HUES64 (cell line): ENCODE results near the gene EEF2KMT. TPM values are rescaled to one million over a fixed set of nuclear protein-coding genes. Genes with fewer than 3 reads are reported as not detected.
"Not testable (repeated sequence)": the region's sequence is repeated elsewhere in the genome, so short reads cannot be mapped to it uniquely, and the experiment has no call there.

ENCODE experiments used
- H3K27ac ChIP-seq: 2 replicates; pipeline ENCODE4 v1.7.0; 2013; ENCODE audit warnings: low read depth, low read length, inconsistent platforms
- H3K27me3 ChIP-seq: 2 replicates; pipeline ENCODE4 v1.6.1; 2013; ENCODE audit warnings: mild to moderate bottlenecking, low read length; ENCODE audit not compliant: insufficient read depth
- H3K36me3 ChIP-seq: 2 replicates; pipeline ENCODE4 v1.6.1; 2013; ENCODE audit warnings: mild to moderate bottlenecking, low read length; ENCODE audit not compliant: insufficient read depth
- H3K4me1 ChIP-seq: 2 replicates; pipeline ENCODE4 v1.6.1; 2013; ENCODE audit warnings: mild to moderate bottlenecking, low read length, moderate library complexity; ENCODE audit not compliant: insufficient read depth
- H3K4me3 ChIP-seq: 2 replicates; pipeline ENCODE4 v1.5.1; 2013; ENCODE audit warnings: mild to moderate bottlenecking, low read length, moderate library complexity
- H3K9ac ChIP-seq: 2 replicates; pipeline ENCODE4 v1.6.1; 2013; ENCODE audit warnings: mild to moderate bottlenecking, low read depth, low read length
- H3K9me3 ChIP-seq: 2 replicates; pipeline ENCODE4 v1.6.1; 2013; ENCODE audit warnings: low read depth, low read length; ENCODE audit not compliant: insufficient read depth
- WGBS: fragments of 150-250, 120-280 bp; methylation state at CpG from one replicate; pipeline ENCODE4 v1.1.7; 2013; ENCODE audit warnings: missing lambda C conversion rate; 5-methylcytosine and 5-hydroxymethylcytosine counted together
- polyA plus RNA-seq, 2 experiments: library from polyadenylated mRNA; stranded (reverse); fragments of 50-300 nt; gene quantifications; one replicate each; pipeline ENCODE4 v1.2.3, GENCODE V29; 2013

The EEF2KMT gene, protein sequence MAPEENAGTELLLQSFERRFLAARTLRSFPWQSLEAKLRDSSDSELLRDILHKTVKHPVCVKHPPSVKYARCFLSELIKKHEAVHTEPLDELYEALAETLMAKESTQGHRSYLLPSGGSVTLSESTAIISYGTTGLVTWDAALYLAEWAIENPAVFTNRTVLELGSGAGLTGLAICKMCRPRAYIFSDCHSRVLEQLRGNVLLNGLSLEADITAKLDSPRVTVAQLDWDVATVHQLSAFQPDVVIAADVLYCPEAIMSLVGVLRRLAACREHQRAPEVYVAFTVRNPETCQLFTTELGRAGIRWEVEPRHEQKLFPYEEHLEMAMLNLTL
- 17.0 TPM for polyA plus RNA-seq (2013, experiment 1 of 2)
- 19.0 TPM for polyA plus RNA-seq (2013, experiment 2 of 2)

DNA sequence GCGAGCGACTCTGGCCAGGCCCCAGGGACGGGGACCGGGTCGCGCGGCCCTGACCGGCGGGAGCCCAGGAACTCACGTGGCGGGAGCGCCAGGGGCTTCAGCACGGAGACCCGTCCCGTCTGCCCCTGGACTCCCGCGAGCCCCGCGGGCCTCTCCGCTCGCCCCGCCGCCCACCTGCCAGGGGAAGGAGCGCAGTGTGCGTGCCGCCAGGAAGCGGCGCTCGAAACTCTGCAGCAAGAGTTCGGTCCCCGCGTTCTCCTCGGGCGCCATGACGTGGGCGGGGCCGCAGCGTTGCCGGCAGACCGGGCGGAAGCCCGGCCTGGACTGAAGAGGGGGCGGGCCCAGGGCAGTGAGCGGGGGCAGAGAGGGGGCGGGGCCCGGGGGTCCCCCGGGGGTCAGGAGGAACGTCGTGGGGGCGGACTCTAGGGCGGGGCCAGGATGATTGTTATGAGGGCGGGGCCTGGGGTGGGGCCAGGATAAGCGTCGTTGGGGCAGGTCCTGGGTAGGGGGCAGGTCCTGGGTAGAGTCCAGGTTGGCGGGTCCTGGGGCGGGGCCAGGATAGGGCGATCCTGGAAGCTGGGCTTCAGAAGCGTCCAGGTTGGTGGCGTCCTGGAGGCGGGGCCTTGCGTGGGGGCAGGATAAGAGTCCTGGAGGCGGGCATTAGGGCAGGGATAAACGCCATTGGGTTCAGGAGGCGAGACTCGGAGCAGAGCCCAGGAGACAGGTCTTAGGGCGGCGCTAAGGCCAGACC, at the start of gene EEF2KMT:
EEF2KMT (minus strand) TSS at position 326 of the 751 bp plus-strand sequence; CDS start at position 270, 56 bp downstream.
- under 1% methylated on average over 67 of the region's 67 CpGs for WGBS
- H3K9ac ChIP-seq, result peak within 1 kb of the TSS; percentile 77
- H3K27me3 ChIP-seq, H3K9me3 ChIP-seq, H3K4me1 ChIP-seq, H3K36me3 ChIP-seq: not testable (repeated sequence)
- peak within 1 kb of the TSS; percentile 90 for H3K4me3 ChIP-seq
- peak within 1 kb of the TSS; percentile 78; the same call in 1 of the 2 replicates for H3K27ac ChIP-seq

DNA sequence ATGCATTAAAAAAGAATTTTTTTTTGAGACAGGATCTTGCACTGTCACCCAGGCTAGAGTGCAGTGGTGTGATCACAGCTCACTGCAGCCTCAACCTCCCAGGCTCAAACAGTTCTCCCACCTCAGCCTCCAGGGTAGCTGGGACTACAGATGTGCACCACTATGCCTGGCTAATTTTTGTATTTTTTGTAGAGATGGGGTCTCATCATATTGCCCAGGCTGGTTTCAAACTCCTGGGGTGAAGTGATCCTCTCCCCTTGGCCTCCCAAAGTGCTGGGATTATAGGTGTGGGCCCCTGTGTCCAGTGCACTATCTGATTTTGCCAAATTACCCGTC, 47.0 kb upstream of the EEF2KMT start:
- H3K4me1 ChIP-seq, H3K36me3 ChIP-seq, H3K27me3 ChIP-seq, H3K9me3 ChIP-seq, H3K9ac ChIP-seq, H3K27ac ChIP-seq, H3K4me3 ChIP-seq: not testable (repeated sequence)
- WGBS, result 94% methylated on average over 1 of the region's 1 CpG

DNA sequence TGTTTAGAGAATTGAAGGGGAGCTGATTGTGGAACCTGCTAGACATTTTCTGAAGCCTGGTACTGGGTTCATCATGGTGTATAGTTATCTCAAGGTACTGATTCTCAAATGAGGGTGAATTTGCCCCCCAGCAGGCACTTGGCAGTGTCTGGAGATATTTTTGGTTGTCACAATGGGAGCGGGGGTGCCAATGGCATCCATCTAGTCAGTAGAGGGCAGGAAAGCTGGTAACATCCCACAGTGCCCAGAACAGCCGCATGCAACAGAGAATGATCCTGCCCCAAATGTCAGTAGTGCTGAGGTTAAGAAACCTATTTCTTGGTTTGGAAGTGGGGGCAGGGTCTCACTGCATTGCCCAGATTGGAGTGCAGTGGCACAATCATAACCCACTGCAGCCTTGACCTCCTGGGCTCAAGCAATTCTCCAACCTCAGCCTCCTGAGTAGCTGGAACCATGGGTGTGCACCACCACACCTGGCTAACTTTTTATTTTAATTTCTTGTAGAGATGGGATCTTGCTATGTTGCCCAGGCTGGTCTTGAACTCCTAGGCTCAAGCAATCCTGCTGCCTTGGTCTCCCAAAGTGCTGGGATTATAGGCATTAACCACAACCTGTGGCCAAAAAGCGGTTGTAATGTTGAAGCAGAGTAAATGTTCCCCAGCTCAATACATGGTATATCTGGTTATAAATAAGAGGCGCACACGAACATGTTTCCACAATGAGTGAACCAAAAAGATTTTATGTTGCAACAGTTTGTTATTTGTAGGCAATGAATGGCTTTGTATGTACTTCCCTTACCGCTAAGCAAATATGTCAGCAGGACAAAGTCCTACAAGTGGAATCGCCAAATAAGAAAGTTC, 46.4 kb upstream of the EEF2KMT start:
- Histone ChIP-seq H3K27me3 (no peaks in the 10 kb centered on the region), H3K4me1 (no peaks in the 10 kb centered on the region), H3K36me3 (no peaks in the 10 kb centered on the region), H3K4me3 (no peak overlapping the region), H3K9ac (no peak overlapping the region), H3K9me3 (no peaks in the 10 kb centered on the region), H3K27ac (no peak overlapping the region)
- 90% methylated on average over 7 of the region's 7 CpGs for WGBS

DNA sequence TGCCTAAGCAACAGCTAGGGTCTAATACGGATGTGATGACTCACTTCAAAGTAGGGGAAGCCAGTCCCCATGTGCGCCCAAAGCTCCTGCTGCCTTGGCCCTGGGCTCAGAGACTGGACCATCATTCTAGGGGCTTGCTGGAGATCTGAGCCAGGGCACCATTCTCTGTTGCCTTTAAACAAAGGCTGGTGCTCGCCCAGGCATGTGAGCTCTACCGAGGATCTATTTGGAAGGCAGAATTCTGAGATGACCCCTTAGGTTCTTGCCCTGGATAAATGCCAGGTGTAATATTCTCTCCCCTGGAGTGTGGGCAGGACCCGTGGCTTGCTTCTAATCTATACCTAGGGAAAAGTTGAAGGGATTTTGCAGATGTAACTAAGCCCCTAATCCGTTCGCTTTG, 42.6 kb upstream of the EEF2KMT start:
- H3K9me3 ChIP-seq, H3K36me3 ChIP-seq, H3K27ac ChIP-seq, H3K27me3 ChIP-seq, H3K9ac ChIP-seq, H3K4me3 ChIP-seq, H3K4me1 ChIP-seq: not testable (repeated sequence)
- WGBS, result 82% methylated on average over 7 of the region's 7 CpGs

DNA sequence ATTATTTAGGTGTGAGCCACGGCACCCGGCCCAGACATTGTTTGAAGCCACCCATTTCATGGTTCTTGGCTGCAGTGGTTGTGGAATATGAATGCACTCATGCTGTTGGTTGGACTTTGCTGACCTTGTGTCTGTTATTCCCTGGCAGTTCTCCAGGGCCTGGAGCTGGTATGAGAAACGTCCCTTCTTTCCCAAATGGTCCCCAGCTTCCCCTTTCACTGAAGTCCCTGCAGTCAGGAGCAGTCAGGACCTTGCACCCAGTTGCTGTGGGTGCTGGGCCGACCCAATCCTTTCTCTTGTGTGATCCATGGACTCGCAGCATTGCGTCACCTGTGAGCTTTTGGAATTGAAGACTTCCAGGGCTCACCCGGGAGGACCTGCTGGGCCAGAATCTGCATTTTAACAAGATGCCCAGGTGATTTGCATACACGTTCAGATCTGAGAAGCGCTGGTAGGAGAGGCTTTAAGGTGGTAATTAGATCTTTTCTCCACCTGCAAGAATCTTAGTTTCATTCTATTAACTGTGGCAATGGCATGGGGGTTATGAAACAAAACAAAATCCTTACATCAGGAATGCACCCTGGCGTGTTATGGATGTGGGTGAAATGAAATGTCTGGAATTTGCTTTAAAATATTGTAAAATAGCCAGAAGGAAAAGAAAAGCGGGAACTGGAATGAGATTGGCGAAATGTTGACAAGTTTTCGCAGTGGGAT, 37.3 kb upstream of the EEF2KMT start:
- not testable (repeated sequence) for H3K4me1 ChIP-seq, H3K27me3 ChIP-seq, H3K9me3 ChIP-seq, H3K36me3 ChIP-seq, H3K4me3 ChIP-seq
- H3K9ac ChIP-seq, result peak overlapping the region; percentile 8; the same call in 1 of the 2 replicates
- peak overlapping the region; percentile 78; the same call in 1 of the 2 replicates for H3K27ac ChIP-seq
- 22% methylated on average over 13 of the region's 13 CpGs for WGBS

DNA sequence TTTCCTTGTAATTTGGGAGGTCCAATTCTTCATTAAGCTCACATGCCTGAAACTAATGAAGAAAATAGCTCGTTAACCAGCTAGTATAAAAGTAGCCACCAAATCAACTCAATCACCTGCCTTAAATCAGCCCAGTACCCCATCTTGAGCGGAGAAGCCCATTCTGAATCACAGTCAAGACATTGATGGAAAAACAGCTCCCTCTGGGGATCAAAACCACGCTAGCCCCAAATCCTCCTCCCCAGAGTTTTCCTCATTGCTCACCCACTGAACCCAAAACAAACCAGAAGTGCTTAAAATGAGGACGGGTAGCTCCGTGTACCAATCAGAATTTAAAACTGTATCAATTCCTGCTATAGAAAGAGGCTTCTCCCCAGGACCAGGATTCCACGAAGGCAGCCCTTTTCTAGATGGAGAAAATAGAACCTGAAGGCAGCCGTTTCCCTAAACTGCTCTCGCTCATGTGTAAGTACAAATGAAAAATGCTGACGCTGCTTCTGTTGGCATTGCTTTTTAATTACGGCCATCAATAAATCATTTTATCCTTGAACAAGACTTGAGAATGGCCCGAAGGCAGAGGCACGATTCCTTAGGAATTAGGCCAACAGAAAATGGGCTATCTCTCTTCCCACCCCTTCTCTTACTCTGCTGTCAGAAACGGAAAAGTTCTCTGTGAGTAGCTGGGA, 35.5 kb upstream of the EEF2KMT start:
- not testable (repeated sequence) for H3K9ac ChIP-seq, H3K27me3 ChIP-seq, H3K27ac ChIP-seq, H3K4me3 ChIP-seq, H3K9me3 ChIP-seq, H3K4me1 ChIP-seq, H3K36me3 ChIP-seq
- 74% methylated on average over 12 of the region's 13 CpGs for WGBS

DNA sequence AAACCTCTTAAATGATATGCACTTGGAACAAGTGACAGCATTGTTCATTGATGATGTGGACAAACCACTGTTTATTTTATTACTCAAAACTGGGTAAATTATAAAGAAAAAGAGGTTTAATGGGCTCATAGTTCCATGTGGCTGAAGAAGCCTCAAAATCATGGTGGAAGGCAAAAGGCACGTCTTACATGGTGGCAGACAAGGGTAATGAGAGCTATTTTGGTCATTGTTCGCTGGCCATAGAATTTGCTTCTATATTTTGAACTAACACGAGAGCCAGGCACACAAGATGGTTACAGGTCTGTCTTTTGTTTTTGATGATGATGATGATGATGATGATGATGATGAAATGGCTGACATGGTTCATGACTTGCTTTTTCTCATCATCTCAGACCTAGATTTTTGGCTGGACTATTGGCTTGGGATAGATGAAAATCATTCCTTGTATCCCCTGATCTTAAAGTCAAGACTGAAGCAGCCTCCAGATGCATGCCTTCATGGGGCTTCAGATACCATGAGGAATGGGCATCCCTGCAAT, 33.9 kb upstream of the EEF2KMT start:
- not testable (repeated sequence) for H3K27ac ChIP-seq, H3K4me3 ChIP-seq, H3K36me3 ChIP-seq, H3K9ac ChIP-seq, H3K27me3 ChIP-seq, H3K9me3 ChIP-seq, H3K4me1 ChIP-seq
- 93% methylated on average over 3 of the region's 3 CpGs for WGBS

DNA sequence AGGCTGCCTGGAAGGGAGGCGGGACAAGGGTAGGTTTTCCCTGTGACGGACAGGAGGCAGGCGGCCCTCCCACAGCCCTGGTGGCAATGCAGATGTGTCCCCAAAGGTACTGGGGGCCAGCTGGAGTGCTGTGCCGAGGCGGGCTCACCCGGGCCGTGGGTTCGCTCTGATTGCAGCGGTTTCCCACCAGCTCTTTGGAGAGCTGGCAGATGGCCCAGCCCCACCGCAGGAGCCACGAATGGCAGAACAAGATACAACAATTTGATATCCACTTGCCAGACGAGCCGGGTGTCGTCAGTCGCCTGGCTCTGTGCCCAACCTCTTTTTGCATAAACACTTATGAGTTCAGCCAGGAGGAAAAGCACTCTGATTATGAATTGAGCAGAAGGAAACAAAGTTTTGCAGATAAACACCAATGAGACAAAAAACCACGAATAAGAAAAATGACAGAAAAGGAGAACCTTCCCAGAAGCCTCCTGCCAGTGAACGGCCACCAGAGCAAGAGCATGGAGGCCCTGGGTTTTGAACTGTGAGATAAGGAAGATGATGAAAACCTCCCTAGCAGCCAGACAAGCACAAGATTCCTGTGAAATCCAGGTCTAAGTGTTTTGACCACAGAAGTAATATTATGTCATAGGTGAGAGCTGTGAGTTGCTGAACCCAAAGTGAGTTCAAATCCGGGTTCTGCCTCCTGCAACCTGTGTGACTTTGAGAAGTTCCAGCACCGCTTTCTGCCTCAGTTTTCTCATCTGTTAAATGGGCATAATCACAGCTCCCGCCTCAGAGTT, 19.9 kb upstream of the EEF2KMT start:
- not testable (repeated sequence) for H3K27ac ChIP-seq
- WGBS, result 89% methylated on average over 15 of the region's 20 CpGs

DNA sequence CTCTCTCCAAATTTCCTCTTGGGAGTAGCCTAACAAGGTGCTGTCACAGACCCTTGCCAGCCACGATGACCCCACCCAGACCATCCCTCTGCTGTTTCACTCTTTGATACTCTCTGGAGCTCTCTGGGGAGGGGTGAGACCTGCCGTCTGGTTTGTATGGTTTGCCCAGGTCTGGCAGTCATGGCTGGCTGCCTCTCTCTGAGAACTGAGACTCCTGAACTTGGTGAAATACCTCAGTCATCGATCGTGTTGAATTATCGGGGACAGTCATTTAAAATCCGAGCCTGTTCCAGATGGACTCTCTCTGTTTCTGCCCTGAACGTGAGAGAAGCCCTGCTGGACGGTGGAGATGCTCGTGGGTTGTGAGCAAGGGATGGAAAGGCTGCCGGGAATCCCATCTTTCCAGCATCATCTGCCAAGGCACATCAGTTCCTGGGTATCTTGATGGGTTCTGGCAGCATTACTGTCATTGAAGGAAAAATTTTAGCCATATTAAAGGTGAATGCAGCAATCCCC, 19.2 kb upstream of the EEF2KMT start:
- 93% methylated on average over 9 of the region's 10 CpGs for WGBS
- H3K9me3 ChIP-seq, H3K4me1 ChIP-seq, H3K9ac ChIP-seq, H3K27me3 ChIP-seq, H3K36me3 ChIP-seq, H3K4me3 ChIP-seq, H3K27ac ChIP-seq: not testable (repeated sequence)

More for the DNA sequence above, 19.9 kb upstream of the EEF2KMT start:
- not testable (repeated sequence) for H3K4me3 ChIP-seq, H3K9ac ChIP-seq, H3K9me3 ChIP-seq, H3K27me3 ChIP-seq, H3K4me1 ChIP-seq, H3K36me3 ChIP-seq
